ENCODE data around the gene FAM131C.

DNA sequence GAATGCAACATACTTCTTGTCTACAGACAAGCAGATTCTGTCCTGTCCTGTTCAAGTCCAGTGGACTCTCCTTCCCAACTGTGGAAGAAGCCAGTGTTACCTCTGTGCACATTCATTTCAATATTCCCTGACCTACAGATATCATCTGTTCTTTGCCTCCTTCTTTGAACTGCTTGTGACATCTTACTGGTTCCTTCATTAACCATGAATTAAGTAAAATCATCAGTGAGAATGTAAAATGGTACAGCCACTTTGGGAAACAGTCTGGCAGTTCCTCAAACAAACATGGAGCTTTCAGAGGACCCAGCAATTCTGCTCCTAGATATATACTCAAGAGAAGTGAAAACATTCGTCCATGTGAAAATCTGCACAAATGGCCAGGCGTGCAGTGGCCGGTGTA, 62.6 kb downstream of the FAM131C start:
- TF ChIP-seq, protein P1, sequence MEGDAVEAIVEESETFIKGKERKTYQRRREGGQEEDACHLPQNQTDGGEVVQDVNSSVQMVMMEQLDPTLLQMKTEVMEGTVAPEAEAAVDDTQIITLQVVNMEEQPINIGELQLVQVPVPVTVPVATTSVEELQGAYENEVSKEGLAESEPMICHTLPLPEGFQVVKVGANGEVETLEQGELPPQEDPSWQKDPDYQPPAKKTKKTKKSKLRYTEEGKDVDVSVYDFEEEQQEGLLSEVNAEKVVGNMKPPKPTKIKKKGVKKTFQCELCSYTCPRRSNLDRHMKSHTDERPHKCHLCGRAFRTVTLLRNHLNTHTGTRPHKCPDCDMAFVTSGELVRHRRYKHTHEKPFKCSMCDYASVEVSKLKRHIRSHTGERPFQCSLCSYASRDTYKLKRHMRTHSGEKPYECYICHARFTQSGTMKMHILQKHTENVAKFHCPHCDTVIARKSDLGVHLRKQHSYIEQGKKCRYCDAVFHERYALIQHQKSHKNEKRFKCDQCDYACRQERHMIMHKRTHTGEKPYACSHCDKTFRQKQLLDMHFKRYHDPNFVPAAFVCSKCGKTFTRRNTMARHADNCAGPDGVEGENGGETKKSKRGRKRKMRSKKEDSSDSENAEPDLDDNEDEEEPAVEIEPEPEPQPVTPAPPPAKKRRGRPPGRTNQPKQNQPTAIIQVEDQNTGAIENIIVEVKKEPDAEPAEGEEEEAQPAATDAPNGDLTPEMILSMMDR (conservative IDR thresholded peaks at IDR 0.05; ENCODE audit: low read depth in 2 of 2), result no peak
- TF ChIP-seq EZH2 (IDR thresholded peaks at IDR 0.05; ENCODE audit: low read depth, unreplicated experiment) (no peak), POLR2AphosphoS5 (IDR thresholded peaks at IDR 0.05; ENCODE audit: low read depth) (no peak), CREB1 (CRISPR knock-in tag; IDR thresholded peaks at IDR 0.05; ENCODE audit: low read depth) (no peak), EZH2phosphoT487 (IDR thresholded peaks at IDR 0.05; ENCODE audit: unreplicated experiment) (no peak)
- TF ChIP-seq, protein P2, sequence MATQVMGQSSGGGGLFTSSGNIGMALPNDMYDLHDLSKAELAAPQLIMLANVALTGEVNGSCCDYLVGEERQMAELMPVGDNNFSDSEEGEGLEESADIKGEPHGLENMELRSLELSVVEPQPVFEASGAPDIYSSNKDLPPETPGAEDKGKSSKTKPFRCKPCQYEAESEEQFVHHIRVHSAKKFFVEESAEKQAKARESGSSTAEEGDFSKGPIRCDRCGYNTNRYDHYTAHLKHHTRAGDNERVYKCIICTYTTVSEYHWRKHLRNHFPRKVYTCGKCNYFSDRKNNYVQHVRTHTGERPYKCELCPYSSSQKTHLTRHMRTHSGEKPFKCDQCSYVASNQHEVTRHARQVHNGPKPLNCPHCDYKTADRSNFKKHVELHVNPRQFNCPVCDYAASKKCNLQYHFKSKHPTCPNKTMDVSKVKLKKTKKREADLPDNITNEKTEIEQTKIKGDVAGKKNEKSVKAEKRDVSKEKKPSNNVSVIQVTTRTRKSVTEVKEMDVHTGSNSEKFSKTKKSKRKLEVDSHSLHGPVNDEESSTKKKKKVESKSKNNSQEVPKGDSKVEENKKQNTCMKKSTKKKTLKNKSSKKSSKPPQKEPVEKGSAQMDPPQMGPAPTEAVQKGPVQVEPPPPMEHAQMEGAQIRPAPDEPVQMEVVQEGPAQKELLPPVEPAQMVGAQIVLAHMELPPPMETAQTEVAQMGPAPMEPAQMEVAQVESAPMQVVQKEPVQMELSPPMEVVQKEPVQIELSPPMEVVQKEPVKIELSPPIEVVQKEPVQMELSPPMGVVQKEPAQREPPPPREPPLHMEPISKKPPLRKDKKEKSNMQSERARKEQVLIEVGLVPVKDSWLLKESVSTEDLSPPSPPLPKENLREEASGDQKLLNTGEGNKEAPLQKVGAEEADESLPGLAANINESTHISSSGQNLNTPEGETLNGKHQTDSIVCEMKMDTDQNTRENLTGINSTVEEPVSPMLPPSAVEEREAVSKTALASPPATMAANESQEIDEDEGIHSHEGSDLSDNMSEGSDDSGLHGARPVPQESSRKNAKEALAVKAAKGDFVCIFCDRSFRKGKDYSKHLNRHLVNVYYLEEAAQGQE (IDR thresholded peaks at IDR 0.05; ENCODE audit: unreplicated experiment), result no peak
- TF ChIP-seq, protein P3, sequence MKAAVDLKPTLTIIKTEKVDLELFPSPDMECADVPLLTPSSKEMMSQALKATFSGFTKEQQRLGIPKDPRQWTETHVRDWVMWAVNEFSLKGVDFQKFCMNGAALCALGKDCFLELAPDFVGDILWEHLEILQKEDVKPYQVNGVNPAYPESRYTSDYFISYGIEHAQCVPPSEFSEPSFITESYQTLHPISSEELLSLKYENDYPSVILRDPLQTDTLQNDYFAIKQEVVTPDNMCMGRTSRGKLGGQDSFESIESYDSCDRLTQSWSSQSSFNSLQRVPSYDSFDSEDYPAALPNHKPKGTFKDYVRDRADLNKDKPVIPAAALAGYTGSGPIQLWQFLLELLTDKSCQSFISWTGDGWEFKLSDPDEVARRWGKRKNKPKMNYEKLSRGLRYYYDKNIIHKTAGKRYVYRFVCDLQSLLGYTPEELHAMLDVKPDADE (IDR thresholded peaks at IDR 0.05), result no peak

Measured in GM23338 (cell line).